GM12878 (cell line): ENCODE data around the gene ZNF407. TPM values are rescaled to one million over a fixed set of nuclear protein-coding genes. Genes with fewer than 3 reads are reported as not detected.

ENCODE experiments used
- ATF2 ChIP-seq: IDR thresholded peaks from 2 replicates; pipeline ENCODE4 v1.6.1; 2012; ENCODE audit warnings: low read length, inconsistent platforms
- CHD2 ChIP-seq: IDR thresholded peaks from 2 replicates; pipeline ENCODE4 v1.6.1; 2011; ENCODE audit warnings: low read depth, low read length, improper control_type of control experiment, borderline replicate concordance
- CHD4 ChIP-seq: fragments of 200-600 bp; sonication (generic); IDR thresholded peaks from 2 replicates; pipeline ENCODE4 v1.6.1; 2016; ENCODE audit warnings: mild to moderate bottlenecking
- GABPA ChIP-seq: IDR thresholded peaks from 2 replicates; pipeline ENCODE4 v1.6.1; 2014; ENCODE audit warnings: antibody characterized with exemption, low read depth, mild to moderate bottlenecking, inconsistent platforms
- GATAD2B ChIP-seq: fragments of 450-650 bp; conservative IDR thresholded peaks from 2 replicates; pipeline ENCODE4 v1.6.1; 2017; ENCODE audit warnings: low read depth, mild to moderate bottlenecking, moderate library complexity
- IRF4 ChIP-seq: IDR thresholded peaks from 2 replicates; pipeline ENCODE4 v1.6.1; 2011; ENCODE audit warnings: low read depth, low read length
- JUNB ChIP-seq: IDR thresholded peaks from 2 replicates; pipeline ENCODE4 v1.6.1; 2016; ENCODE audit warnings: antibody characterized with exemption, mild to moderate bottlenecking
- KAT2A ChIP-seq: conservative IDR thresholded peaks from 2 replicates; pipeline ENCODE4 v1.6.1; 2011; ENCODE audit warnings: low read depth, low read length; ENCODE audit not compliant: control insufficient read depth
- POLR2AphosphoS2 ChIP-seq: IDR thresholded peaks from 2 replicates; pipeline ENCODE4 v1.6.1; 2011; ENCODE audit warnings: low read depth, mild to moderate bottlenecking, low read length, improper control_type of control experiment, moderate library complexity
- RB1 ChIP-seq: fragments of 450-650 bp; formaldehyde crosslinking; IDR thresholded peaks from 2 replicates; pipeline ENCODE4 v1.6.1; 2017; ENCODE audit warnings: mild to moderate bottlenecking, borderline replicate concordance
- RUNX3 ChIP-seq: IDR thresholded peaks from 2 replicates; pipeline ENCODE4 v1.6.1; 2012; ENCODE audit warnings: low read length, inconsistent platforms
- SMC3 ChIP-seq: IDR thresholded peaks from 2 replicates; pipeline ENCODE4 v1.6.1; 2011; ENCODE audit warnings: low read length, improper control_type of control experiment, borderline replicate concordance
- SP1 ChIP-seq: IDR thresholded peaks from one replicate; pipeline ENCODE4 v1.6.1; 2011; ENCODE audit warnings: low read depth, low read length
- USF2 ChIP-seq: IDR thresholded peaks from 2 replicates; pipeline ENCODE4 v1.6.1; 2011; ENCODE audit warnings: low read depth, low read length, improper control_type of control experiment, borderline replicate concordance
- polyA plus RNA-seq, 11 experiments: library from polyadenylated mRNA; depleted of rRNA in 4 of 11; unstranded in 6 of 11; stranded (reverse) in 5 of 11; fragments of >200 nt; fragmentation: Nextera tagmentation in 4 of 11; fragmentation: Illumina TruSeq in 1 of 11; extraction: Ambion mirVana in 4 of 11; extraction: Trizol in 1 of 11; gene quantifications; 1 replicate in 1 of 11; 2 replicates in 10 of 11; pipeline versions ENCODE4 v1.2.1 to v1.2.3, GENCODE V29; 2011 to 2016; ENCODE audit warnings: inconsistent platforms in 2 of 11, missing spikeins in 2 of 11, low read depth in 1 of 11
- total RNA-seq, 4 experiments: library from RNA; depleted of rRNA in 3 of 4; stranded (reverse); fragments of >200 nt in 3 of 4; fragmentation: Illumina TruSeq in 1 of 4; extraction: Trizol in 1 of 4; gene quantifications; 2 replicates each; pipeline versions ENCODE4 v1.2.1 to v1.2.3, GENCODE V29; 2013 to 2021
- TF ChIP-seq, protein P1 (sequence below): fragments of 450-650 bp; IDR thresholded peaks from 2 replicates; pipeline ENCODE4 v1.6.1; 2017; ENCODE audit warnings: mild to moderate bottlenecking, moderate library complexity
- TF ChIP-seq, protein P2 (sequence below), 3 experiments: IDR thresholded peaks in 2 of 3; conservative IDR thresholded peaks in 1 of 3; 2 replicates each; pipeline ENCODE4 v1.5.1; 2011; ENCODE audit warnings: low read depth in 3 of 3, low read length in 3 of 3, mild to moderate bottlenecking in 3 of 3, control low read depth in 2 of 3, moderate library complexity in 2 of 3, inconsistent platforms in 1 of 3, mixed read lengths in 1 of 3; ENCODE audit not compliant: control insufficient read depth in 2 of 3, insufficient read depth in 1 of 3; ENCODE audit errors: extremely low read depth in 1 of 3
- TF ChIP-seq, protein P3 (sequence below): fragments of 450-650 bp; conservative IDR thresholded peaks from 2 replicates; pipeline ENCODE4 v1.6.1; 2017; ENCODE audit warnings: mild to moderate bottlenecking, moderate library complexity
- TF ChIP-seq, protein P4 (sequence below): IDR thresholded peaks from 2 replicates; pipeline ENCODE4 v1.6.1; 2011; ENCODE audit warnings: mild to moderate bottlenecking, low read depth, low read length, moderate library complexity; ENCODE audit not compliant: insufficient replicate concordance

Gene ZNF407
- total and polyA plus RNA-seq, 10 of the 15 experiments (the other 5 are each of a cell fraction or from before 2014, with no cell fraction given), result 0.69 to 11.6 (median 5.3) TPM

DNA sequence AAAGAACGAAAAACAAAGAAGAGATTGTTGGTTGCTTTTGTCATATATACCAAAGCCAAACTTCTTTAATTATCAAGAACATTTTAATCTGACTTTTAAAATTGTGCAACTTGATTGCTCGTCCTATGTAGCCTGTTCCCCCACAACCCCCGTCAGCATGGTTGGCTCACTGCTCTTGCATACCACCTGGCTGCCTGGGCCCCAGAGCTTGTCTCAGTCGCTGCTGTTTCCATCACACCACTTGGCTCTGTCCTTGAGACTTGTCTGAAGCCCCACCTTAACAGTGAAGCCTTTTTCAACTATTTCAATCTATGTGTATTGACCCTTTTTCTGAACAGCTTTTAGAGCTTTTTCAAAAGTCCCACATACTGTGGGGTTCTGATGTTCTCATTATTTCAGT lies 270.8 kb downstream of the ZNF407 start (continued):
- TF ChIP-seq, protein P1, sequence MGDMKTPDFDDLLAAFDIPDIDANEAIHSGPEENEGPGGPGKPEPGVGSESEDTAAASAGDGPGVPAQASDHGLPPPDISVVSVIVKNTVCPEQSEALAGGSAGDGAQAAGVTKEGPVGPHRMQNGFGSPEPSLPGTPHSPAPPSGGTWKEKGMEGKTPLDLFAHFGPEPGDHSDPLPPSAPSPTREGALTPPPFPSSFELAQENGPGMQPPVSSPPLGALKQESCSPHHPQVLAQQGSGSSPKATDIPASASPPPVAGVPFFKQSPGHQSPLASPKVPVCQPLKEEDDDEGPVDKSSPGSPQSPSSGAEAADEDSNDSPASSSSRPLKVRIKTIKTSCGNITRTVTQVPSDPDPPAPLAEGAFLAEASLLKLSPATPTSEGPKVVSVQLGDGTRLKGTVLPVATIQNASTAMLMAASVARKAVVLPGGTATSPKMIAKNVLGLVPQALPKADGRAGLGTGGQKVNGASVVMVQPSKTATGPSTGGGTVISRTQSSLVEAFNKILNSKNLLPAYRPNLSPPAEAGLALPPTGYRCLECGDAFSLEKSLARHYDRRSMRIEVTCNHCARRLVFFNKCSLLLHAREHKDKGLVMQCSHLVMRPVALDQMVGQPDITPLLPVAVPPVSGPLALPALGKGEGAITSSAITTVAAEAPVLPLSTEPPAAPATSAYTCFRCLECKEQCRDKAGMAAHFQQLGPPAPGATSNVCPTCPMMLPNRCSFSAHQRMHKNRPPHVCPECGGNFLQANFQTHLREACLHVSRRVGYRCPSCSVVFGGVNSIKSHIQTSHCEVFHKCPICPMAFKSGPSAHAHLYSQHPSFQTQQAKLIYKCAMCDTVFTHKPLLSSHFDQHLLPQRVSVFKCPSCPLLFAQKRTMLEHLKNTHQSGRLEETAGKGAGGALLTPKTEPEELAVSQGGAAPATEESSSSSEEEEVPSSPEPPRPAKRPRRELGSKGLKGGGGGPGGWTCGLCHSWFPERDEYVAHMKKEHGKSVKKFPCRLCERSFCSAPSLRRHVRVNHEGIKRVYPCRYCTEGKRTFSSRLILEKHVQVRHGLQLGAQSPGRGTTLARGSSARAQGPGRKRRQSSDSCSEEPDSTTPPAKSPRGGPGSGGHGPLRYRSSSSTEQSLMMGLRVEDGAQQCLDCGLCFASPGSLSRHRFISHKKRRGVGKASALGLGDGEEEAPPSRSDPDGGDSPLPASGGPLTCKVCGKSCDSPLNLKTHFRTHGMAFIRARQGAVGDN, result no peak
- TF ChIP-seq ATF2 (no peak), KAT2A (no peak), RB1 (no peak), CHD2 (no peak), POLR2AphosphoS2 (no peak), JUNB (no peak), USF2 (no peak), CHD4 (no peak), IRF4 (no peak), SP1 (no peak), GABPA (no peak), RUNX3 (no peak), SMC3 (no peak), GATAD2B (no peak)
- TF ChIP-seq, protein P2, sequence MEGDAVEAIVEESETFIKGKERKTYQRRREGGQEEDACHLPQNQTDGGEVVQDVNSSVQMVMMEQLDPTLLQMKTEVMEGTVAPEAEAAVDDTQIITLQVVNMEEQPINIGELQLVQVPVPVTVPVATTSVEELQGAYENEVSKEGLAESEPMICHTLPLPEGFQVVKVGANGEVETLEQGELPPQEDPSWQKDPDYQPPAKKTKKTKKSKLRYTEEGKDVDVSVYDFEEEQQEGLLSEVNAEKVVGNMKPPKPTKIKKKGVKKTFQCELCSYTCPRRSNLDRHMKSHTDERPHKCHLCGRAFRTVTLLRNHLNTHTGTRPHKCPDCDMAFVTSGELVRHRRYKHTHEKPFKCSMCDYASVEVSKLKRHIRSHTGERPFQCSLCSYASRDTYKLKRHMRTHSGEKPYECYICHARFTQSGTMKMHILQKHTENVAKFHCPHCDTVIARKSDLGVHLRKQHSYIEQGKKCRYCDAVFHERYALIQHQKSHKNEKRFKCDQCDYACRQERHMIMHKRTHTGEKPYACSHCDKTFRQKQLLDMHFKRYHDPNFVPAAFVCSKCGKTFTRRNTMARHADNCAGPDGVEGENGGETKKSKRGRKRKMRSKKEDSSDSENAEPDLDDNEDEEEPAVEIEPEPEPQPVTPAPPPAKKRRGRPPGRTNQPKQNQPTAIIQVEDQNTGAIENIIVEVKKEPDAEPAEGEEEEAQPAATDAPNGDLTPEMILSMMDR (IDR thresholded peaks at IDR 0.05 in 2 of 3, conservative IDR thresholded peaks at IDR 0.05 in 1 of 3; ENCODE audit: control insufficient read depth in 2 of 3, extremely low read depth in 1 of 3, insufficient read depth in 1 of 3, low read depth in 3 of 3, low read length in 3 of 3), result no peak
- TF ChIP-seq, protein P3, sequence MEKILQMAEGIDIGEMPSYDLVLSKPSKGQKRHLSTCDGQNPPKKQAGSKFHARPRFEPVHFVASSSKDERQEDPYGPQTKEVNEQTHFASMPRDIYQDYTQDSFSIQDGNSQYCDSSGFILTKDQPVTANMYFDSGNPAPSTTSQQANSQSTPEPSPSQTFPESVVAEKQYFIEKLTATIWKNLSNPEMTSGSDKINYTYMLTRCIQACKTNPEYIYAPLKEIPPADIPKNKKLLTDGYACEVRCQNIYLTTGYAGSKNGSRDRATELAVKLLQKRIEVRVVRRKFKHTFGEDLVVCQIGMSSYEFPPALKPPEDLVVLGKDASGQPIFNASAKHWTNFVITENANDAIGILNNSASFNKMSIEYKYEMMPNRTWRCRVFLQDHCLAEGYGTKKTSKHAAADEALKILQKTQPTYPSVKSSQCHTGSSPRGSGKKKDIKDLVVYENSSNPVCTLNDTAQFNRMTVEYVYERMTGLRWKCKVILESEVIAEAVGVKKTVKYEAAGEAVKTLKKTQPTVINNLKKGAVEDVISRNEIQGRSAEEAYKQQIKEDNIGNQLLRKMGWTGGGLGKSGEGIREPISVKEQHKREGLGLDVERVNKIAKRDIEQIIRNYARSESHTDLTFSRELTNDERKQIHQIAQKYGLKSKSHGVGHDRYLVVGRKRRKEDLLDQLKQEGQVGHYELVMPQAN, result no peak
- TF ChIP-seq, protein P4, sequence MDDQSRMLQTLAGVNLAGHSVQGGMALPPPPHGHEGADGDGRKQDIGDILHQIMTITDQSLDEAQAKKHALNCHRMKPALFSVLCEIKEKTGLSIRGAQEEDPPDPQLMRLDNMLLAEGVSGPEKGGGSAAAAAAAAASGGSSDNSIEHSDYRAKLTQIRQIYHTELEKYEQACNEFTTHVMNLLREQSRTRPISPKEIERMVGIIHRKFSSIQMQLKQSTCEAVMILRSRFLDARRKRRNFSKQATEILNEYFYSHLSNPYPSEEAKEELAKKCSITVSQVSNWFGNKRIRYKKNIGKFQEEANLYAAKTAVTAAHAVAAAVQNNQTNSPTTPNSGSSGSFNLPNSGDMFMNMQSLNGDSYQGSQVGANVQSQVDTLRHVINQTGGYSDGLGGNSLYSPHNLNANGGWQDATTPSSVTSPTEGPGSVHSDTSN, result no peak
